HCT116 (cell line): ENCODE data around the gene RUNX1. TPM values are rescaled to one million over a fixed set of nuclear protein-coding genes. Genes with fewer than 3 reads are reported as not detected.
A peak's percentile ranks its signal among the peaks of the same experiment; 100 is the strongest.

ENCODE experiments used
- ATAC-seq: fragments of 200-7000 bp; cut with Tn5 transposase; 2 replicates; pipeline ENCODE4 v1.9.1; 2020; ENCODE audit warnings: mild to moderate bottlenecking, moderate library complexity
- BruUV-seq: library from RNA; stranded (reverse); fragments of 400-500 nt; replicated peaks from 2 replicates; lab custom pipeline; 2021; lab: Mats Ljungman, UMichigan
- CTCF ChIA-PET: fragments of 300-600 bp; sonication (Branson Sonifier 250); formaldehyde crosslinking; loops from one replicate; lab custom pipeline; 2021; ENCODE audit warnings: antibody characterized with exemption; lab: Charles Lee
- POLR2A ChIA-PET: fragments of 300-600, 350-600 bp; sonication (Branson Sonifier 250); formaldehyde crosslinking; loops from one replicate; lab custom pipeline; 2021; ENCODE audit warnings: antibody characterized with exemption; lab: Charles Lee
- RAD21 ChIA-PET, 2 experiments: fragments of 300-600 bp; sonication (Branson Sonifier 250); formaldehyde crosslinking; loops; one replicate each; lab custom pipeline; 2023; ENCODE audit warnings: low total read pairs in 2 of 2; ENCODE audit not compliant: uncharacterized antibody in 2 of 2, unreplicated experiment in 2 of 2, low non-redundant PET in 1 of 2; lab: Charles Lee
- DNase-seq: peaks from one replicate; pipeline ENCODE4 v3.0.0-alpha.2; 2010; ENCODE audit warnings: low read depth, low spot score
- H2AFZ ChIP-seq: fragments of 200-600 bp; shearing (Covaris generic), sonication (generic); 2 replicates; pipeline ENCODE4 v1.6.1; 2017; ENCODE audit warnings: low read depth, mixed run types, mixed read lengths, antibody characterized with exemption, low read length; ENCODE audit not compliant: poor library complexity, severe bottlenecking
- H3K27ac ChIP-seq: 2 replicates; pipeline ENCODE4 v1.5.1; 2012; ENCODE audit warnings: low read depth, low read length
- H3K27me3 ChIP-seq: fragments of 200-600 bp; sonication (generic); 2 replicates; pipeline ENCODE4 v1.6.1; 2016; ENCODE audit warnings: mixed run types, low read length, mixed read lengths; ENCODE audit not compliant: insufficient read depth
- H3K36me3 ChIP-seq, 2 experiments: fragments of 200-500 bp in 1 of 2; fragments of 200-600 bp in 1 of 2; sonication (Bioruptor generic) in 1 of 2; sonication (generic) in 1 of 2; 2 replicates each; pipeline versions ENCODE4 v1.5.1 to v1.6.1; 2014 to 2016; ENCODE audit warnings: low read length in 2 of 2, inconsistent platforms in 1 of 2, mixed read lengths in 1 of 2, mixed run types in 1 of 2; ENCODE audit not compliant: insufficient read depth in 2 of 2, control insufficient read depth in 1 of 2
- H3K4me1 ChIP-seq, 2 experiments: fragments of 200-600 bp in 1 of 2; sonication (generic) in 1 of 2; 2 replicates each; pipeline versions ENCODE4 v1.5.1 to v1.6.1; 2012 to 2017; ENCODE audit warnings: low read length in 2 of 2, inconsistent platforms in 1 of 2, mild to moderate bottlenecking in 1 of 2, mixed read lengths in 1 of 2, mixed run types in 1 of 2, moderate library complexity in 1 of 2; ENCODE audit not compliant: insufficient read depth in 2 of 2, control insufficient read depth in 1 of 2
- H3K4me2 ChIP-seq: fragments of 200-600 bp; sonication (generic); 2 replicates; pipeline ENCODE4 v1.6.1; 2017; ENCODE audit warnings: mixed run types, low read length, mixed read lengths
- H3K4me3 ChIP-seq, 2 experiments: fragments of 200-600 bp in 1 of 2; sonication (generic) in 1 of 2; replicated peaks in 1 of 2; 2 replicates each; pipeline ENCODE4 v1.5.1; 2011 to 2016; ENCODE audit warnings: low read length in 2 of 2, control low read depth in 1 of 2, low read depth in 1 of 2, mild to moderate bottlenecking in 1 of 2, mixed read lengths in 1 of 2, mixed run types in 1 of 2
- H3K79me2 ChIP-seq: fragments of 200-600 bp; sonication (generic); 2 replicates; pipeline ENCODE4 v1.6.1; 2017; ENCODE audit warnings: mild to moderate bottlenecking, mixed run types, low read length, moderate library complexity, mixed read lengths; ENCODE audit not compliant: insufficient read depth
- H3K9ac ChIP-seq: fragments of 200-600 bp; sonication (generic); 2 replicates; pipeline ENCODE4 v1.6.1; 2016; ENCODE audit warnings: low read length, mixed read lengths
- H3K9me2 ChIP-seq: fragments of 200-600 bp; sonication (generic), shearing (Covaris generic); 2 replicates; pipeline ENCODE4 v1.6.1; 2017; ENCODE audit warnings: mixed run types, mild to moderate bottlenecking, moderate library complexity; ENCODE audit not compliant: insufficient read depth
- H3K9me3 ChIP-seq, 2 experiments: fragments of 200-500 bp in 1 of 2; fragments of 200-600 bp in 1 of 2; sonication (Bioruptor generic) in 1 of 2; sonication (generic) in 1 of 2; 2 replicates each; pipeline ENCODE4 v1.6.1; 2014 to 2017; ENCODE audit warnings: low read length in 2 of 2, mixed read lengths in 2 of 2, inconsistent platforms in 1 of 2, low read depth in 1 of 2, mild to moderate bottlenecking in 1 of 2, mixed run types in 1 of 2, moderate library complexity in 1 of 2; ENCODE audit not compliant: control insufficient read depth in 1 of 2, insufficient read depth in 1 of 2
- H4K20me1 ChIP-seq: fragments of 200-600 bp; sonication (generic), shearing (Covaris generic); 2 replicates; pipeline ENCODE4 v1.6.1; 2017; ENCODE audit warnings: mixed run types, mild to moderate bottlenecking, moderate library complexity; ENCODE audit not compliant: insufficient read depth
- ATF3 ChIP-seq: IDR thresholded peaks from 2 replicates; pipeline ENCODE4 v1.6.1; 2012
- CBX3 ChIP-seq: IDR thresholded peaks from 2 replicates; pipeline ENCODE4 v1.6.1; 2012; ENCODE audit warnings: low read depth
- CEBPB ChIP-seq: IDR thresholded peaks from 2 replicates; pipeline ENCODE4 v1.6.1; 2012; ENCODE audit warnings: low read depth
- CTCF ChIP-seq, 3 experiments: fragments of 200-600 bp in 1 of 3; sonication (generic) in 1 of 3; IDR thresholded peaks in 2 of 3; conservative IDR thresholded peaks in 1 of 3; 2 replicates each; pipeline ENCODE4 v1.5.1; 2012 to 2017; ENCODE audit warnings: low read depth in 2 of 3, low read length in 2 of 3, antibody characterized with exemption in 1 of 3, borderline replicate concordance in 1 of 3, control low read depth in 1 of 3, mild to moderate bottlenecking in 1 of 3, mixed read lengths in 1 of 3, mixed run types in 1 of 3, moderate library complexity in 1 of 3; ENCODE audit not compliant: insufficient read depth in 1 of 3
- ELF1 ChIP-seq: IDR thresholded peaks from 2 replicates; pipeline ENCODE4 v1.6.1; 2012; ENCODE audit warnings: low read depth, borderline replicate concordance
- EZH2phosphoT487 ChIP-seq: fragments of 200-600 bp; IDR thresholded peaks from 2 replicates; pipeline ENCODE4 v1.6.1; 2018; ENCODE audit warnings: antibody characterized with exemption, borderline replicate concordance
- FOSL1 ChIP-seq: IDR thresholded peaks from 2 replicates; pipeline ENCODE4 v1.6.1; 2012; ENCODE audit warnings: low read depth
- JUND ChIP-seq: IDR thresholded peaks from 2 replicates; pipeline ENCODE4 v1.6.1; 2012
- POLR2AphosphoS5 ChIP-seq: IDR thresholded peaks from 2 replicates; pipeline ENCODE4 v1.6.1; 2011; ENCODE audit warnings: mild to moderate bottlenecking, low read depth, low read length, moderate library complexity
- RAD21 ChIP-seq: IDR thresholded peaks from 2 replicates; pipeline ENCODE4 v1.6.1; 2012; ENCODE audit warnings: low read depth, mild to moderate bottlenecking
- SIN3A ChIP-seq: IDR thresholded peaks from 2 replicates; pipeline ENCODE4 v1.6.1; 2012; ENCODE audit warnings: low read depth
- SP1 ChIP-seq: IDR thresholded peaks from 2 replicates; pipeline ENCODE4 v1.6.1; 2012; ENCODE audit warnings: low read depth
- YY1 ChIP-seq: IDR thresholded peaks from 2 replicates; pipeline ENCODE4 v1.6.1; 2011; ENCODE audit warnings: low read length, low read depth, moderate library complexity, mild to moderate bottlenecking; ENCODE audit not compliant: insufficient replicate concordance; ENCODE audit errors: extremely low read depth
- ZBTB33 ChIP-seq: IDR thresholded peaks from 2 replicates; pipeline ENCODE4 v1.6.1; 2011; ENCODE audit warnings: mild to moderate bottlenecking, low read length, moderate library complexity; ENCODE audit not compliant: insufficient replicate concordance; ENCODE audit errors: extremely low read depth
- ZFX ChIP-seq: fragments of 450-650 bp; IDR thresholded peaks from 2 replicates; pipeline ENCODE4 v1.6.1; 2017
- intact Hi-C: fragments of 100-400 bp; cut with micrococcal nuclease; formaldehyde crosslinking; loops from 2 replicates; pipeline ENCODE4 v1.10.0; 2022
- total RNA-seq: library from RNA; stranded (reverse); gene quantifications from one replicate; pipeline ENCODE4 v1.2.1, GENCODE V29; 2021; ENCODE audit not compliant: unreplicated experiment

The RUNX1 gene
- total RNA-seq, 1 experiment from 2014 or later, result 33.5 TPM

- no peak overlapping the region for H3K27ac ChIP-seq
- H2AFZ ChIP-seq, result no peak overlapping the region
- ChIA-PET POLR2A (no interaction called here), RAD21 (no interaction called here), CTCF (no interaction called here)
- H3K79me2 ChIP-seq, result no peaks in the 10 kb centered on the region
- ATAC-seq (no peak), DNase-seq (no peak)
- no peaks in the 10 kb centered on the region for H3K27me3 ChIP-seq
- intact Hi-C loops, result no loop called here
- H4K20me1 ChIP-seq, result no peaks in the 10 kb centered on the region
- H3K9ac ChIP-seq, result no peak overlapping the region
- TF ChIP-seq SIN3A (no peak), FOSL1 (no peak), POLR2AphosphoS5 (no peak), SP1 (no peak), RAD21 (0 out of 2 replicates have a peak, but pooled peaks have one; percentile 8), YY1 (no peak), ZFX (no peak), JUND (no peak)
- no peaks in the 10 kb centered on the region for H3K9me2 ChIP-seq
- no peaks in the 10 kb centered on the region for H3K4me1 ChIP-seq
- H3K4me2 ChIP-seq, result no peak overlapping the region
- no peaks in the 10 kb centered on the region for H3K9me3 ChIP-seq
- no TSS peak for BruUV-seq
- H3K36me3 ChIP-seq, result no peaks in the 10 kb centered on the region
- no peak overlapping the region for H3K4me3 ChIP-seq
Observed at GRCh38 chr21:34946916-34947534, 102.1 kb downstream of the RUNX1 start.

GRCh38 chr21:34946385-34946840, 102.7 kb downstream of the RUNX1 start:
- intact Hi-C loops, result no loop called here
- Histone ChIP-seq H4K20me1 (no peaks in the 10 kb centered on the region), H3K4me3 (no peak overlapping the region), H3K27me3 (no peaks in the 10 kb centered on the region), H3K27ac (no peak overlapping the region), H3K9me3 (no peaks in the 10 kb centered on the region), H3K4me2 (no peak overlapping the region), H2AFZ (no peak overlapping the region), H3K9ac (no peak overlapping the region), H3K4me1 (no peaks in the 10 kb centered on the region), H3K9me2 (no peaks in the 10 kb centered on the region), H3K79me2 (no peaks in the 10 kb centered on the region), H3K36me3 (no peaks in the 10 kb centered on the region)
- BruUV-seq, result no TSS peak
- no peak for DNase-seq
- ChIA-PET POLR2A (no interaction called here), CTCF (interaction anchor here (0.6 kb wide), 1 partner anchor 252 kb away, joined by 3 read pairs; no protein-coding TSS in a partner anchor), RAD21 (no interaction called here)
- ATAC-seq, result no peak
- TF ChIP-seq RAD21 (no peak), CBX3 (no peak), CEBPB (no peak), YY1 (no peak), ATF3 (no peak), CTCF (IDR thresholded peaks at IDR 0.05 in 2 of 3, conservative IDR thresholded peaks at IDR 0.05 in 1 of 3; ENCODE audit: borderline replicate concordance in 1 of 3, insufficient read depth in 1 of 3, low read depth in 2 of 3, low read length in 2 of 3) (no peak), ZBTB33 (no peak), JUND (no peak), POLR2AphosphoS5 (no peak), EZH2phosphoT487 (no peak), ZFX (no peak), ELF1 (no peak), SIN3A (no peak), SP1 (no peak)
